ENCODE measurements around the gene RAB17. TPM values are rescaled to one million over a fixed set of nuclear protein-coding genes. Genes with fewer than 3 reads are reported as not detected.

The RAB17 gene
- total RNA-seq, 6 donors from 2014 or later: 44.5 to 262 (median 90.6) TPM

- Histone ChIP-seq H3K27ac (no peak overlapping the region), H3K36me3 (peaks cover 0 to 6% (median 0%) of the 10 kb centered on the region in 4 donors), H3K27me3 (no peaks in the 10 kb centered on the region), H3K9me3 (no peaks in the 10 kb centered on the region), H3K4me3 (no peak overlapping the region), H3K4me1 (peaks cover 10 to 22% (median 16%) of the 10 kb centered on the region in 4 donors)
- DNase-seq (peak; percentile 88 to 93), ATAC-seq (ENCODE audit: low FRiP score in 2 of 2) (peak; percentile 92 to 94)
- TF ChIP-seq POLR2A (IDR thresholded peaks at IDR 0.05) (no peak), CTCF (IDR thresholded peaks at IDR 0.05) (peak; percentile 96 to 99 (median 98))
- WGBS, 2 donors: 9 to 20% methylated on average over 20 to 24 of the region's 24 CpGs
These were observed 18.4 kb downstream of the RAB17 start for GRCh38 chr2:237572021-237572741.

GRCh38 chr2:237571551-237571950 lies 19.0 kb downstream of the RAB17 start:
- Histone ChIP-seq H3K36me3 (peaks cover 0 to under 1% (median 0%) of the 10 kb centered on the region in 4 donors), H3K27ac (no peak overlapping the region), H3K4me1 (peaks cover 10 to 22% (median 16%) of the 10 kb centered on the region in 4 donors), H3K27me3 (no peaks in the 10 kb centered on the region), H3K9me3 (no peaks in the 10 kb centered on the region), H3K4me3 (no peak overlapping the region)
- TF ChIP-seq POLR2A (IDR thresholded peaks at IDR 0.05) (no peak), POLR2AphosphoS5 (IDR thresholded peaks at IDR 0.05) (no peak), CTCF (IDR thresholded peaks at IDR 0.05) (no peak), EP300 (IDR thresholded peaks at IDR 0.05) (no peak)
- WGBS, 2 donors: 82 to 93% methylated on average over 5 to 7 of the region's 7 CpGs
- DNase-seq (no peak), ATAC-seq (ENCODE audit: low FRiP score in 2 of 2) (no peak)

- peaks cover 10 to 22% (median 15%) of the 10 kb centered on the region in 4 donors for H3K4me1 ChIP-seq
- DNase-seq: no peak
- 89 to 91% methylated on average over 4 to 8 of the region's 9 CpGs for WGBS, 2 donors
- no peak overlapping the region for H3K4me3 ChIP-seq
- no peak overlapping the region for H3K27ac ChIP-seq
- H3K36me3 ChIP-seq: no peaks in the 10 kb centered on the region
- H3K9me3 ChIP-seq: no peaks in the 10 kb centered on the region
- no peak for TF ChIP-seq EP300 (IDR thresholded peaks at IDR 0.05)
- TF ChIP-seq CTCF (IDR thresholded peaks at IDR 0.05): no peak
- TF ChIP-seq POLR2A (IDR thresholded peaks at IDR 0.05): no peak
- no peak for TF ChIP-seq POLR2AphosphoS5 (IDR thresholded peaks at IDR 0.05)
- H3K27me3 ChIP-seq: no peaks in the 10 kb centered on the region
- ATAC-seq (ENCODE audit: low FRiP score in 2 of 2): no peak
These were observed 19.7 kb downstream of the RAB17 start for GRCh38 chr2:237570776-237571335.

- no peak for ATAC-seq (ENCODE audit: low FRiP score in 2 of 2)
- H3K27ac ChIP-seq: no peak overlapping the region
- no peaks in the 10 kb centered on the region for H3K27me3 ChIP-seq
- no peak for DNase-seq
- WGBS, 2 donors: 96 to 100% methylated on average over 3 of the region's 3 CpGs
- H3K36me3 ChIP-seq: no peaks in the 10 kb centered on the region
- TF ChIP-seq EP300 (IDR thresholded peaks at IDR 0.05) (no peak), POLR2AphosphoS5 (IDR thresholded peaks at IDR 0.05) (no peak), POLR2A (IDR thresholded peaks at IDR 0.05) (no peak), CTCF (IDR thresholded peaks at IDR 0.05) (no peak)
- H3K9me3 ChIP-seq: no peaks in the 10 kb centered on the region
- peaks cover 5 to 14% (median 8%) of the 10 kb centered on the region in 4 donors for H3K4me1 ChIP-seq
- no peak overlapping the region for H3K4me3 ChIP-seq
These were observed 20.6 kb downstream of the RAB17 start for GRCh38 chr2:237569896-237570295.
